Gastrocnemius medialis (tissue), 4 donors: ENCODE measurements around the gene PARD3B. TPM values are rescaled to one million over a fixed set of nuclear protein-coding genes. Genes with fewer than 3 reads are reported as not detected.
"Not testable (repeated sequence)": the region's sequence is repeated elsewhere in the genome, so short reads cannot be mapped to it uniquely, and the experiment has no call there.

ENCODE experiments used
- ATAC-seq, 2 donors: fragments of 150-250 bp; one replicate each; pipeline ENCODE4 v1.9.1; 2016
- DNase-seq, 2 donors: peaks; one replicate each; pipeline ENCODE4 v3.0.0-alpha.2; 2019
- H3K27ac ChIP-seq, 4 donors: fragments of 200-600 bp; sonication (generic); 1 replicate in 1 of 4; 2 replicates in 3 of 4; pipeline ENCODE4 v1.5.1; 2016 to 2018; ENCODE audit warnings: mild to moderate bottlenecking in 2 of 4, moderate library complexity in 1 of 4
- H3K27me3 ChIP-seq, 3 donors: fragments of 200-600 bp; sonication (generic) in 2 of 3; 1 replicate in 1 of 3; 2 replicates in 2 of 3; pipeline versions ENCODE4 v1.5.1 to v1.6.0; 2016 to 2019; ENCODE audit warnings: mild to moderate bottlenecking in 1 of 3, moderate library complexity in 1 of 3
- H3K36me3 ChIP-seq, 2 donors: fragments of 200-600 bp; sonication (generic) in 1 of 2; one replicate each; pipeline ENCODE4 v1.5.1; 2017 to 2018
- H3K4me1 ChIP-seq, 2 donors: fragments of 200-600 bp; sonication (generic) in 1 of 2; one replicate each; pipeline ENCODE4 v1.5.1; 2016 to 2017; ENCODE audit warnings: mild to moderate bottlenecking in 2 of 2
- H3K4me3 ChIP-seq, 4 donors: fragments of 200-600 bp; sonication (generic) in 3 of 4; 1 replicate in 1 of 4; 2 replicates in 3 of 4; pipeline ENCODE4 v1.5.1; 2016 to 2019; ENCODE audit warnings: mild to moderate bottlenecking in 2 of 4
- H3K9me3 ChIP-seq, 3 donors: fragments of 200-600 bp; sonication (generic) in 2 of 3; 1 replicate in 1 of 3; 2 replicates in 2 of 3; pipeline ENCODE4 v1.5.1; 2016 to 2019
- POLR2A ChIP-seq, 2 donors: fragments of 450-650 bp; IDR thresholded peaks; one replicate each; pipeline ENCODE4 v1.6.1; 2017; ENCODE audit warnings: antibody characterized with exemption in 2 of 2, mild to moderate bottlenecking in 2 of 2, moderate library complexity in 2 of 2
- in situ Hi-C, 4 donors: fragments of 200-750 bp; cut with MboI; loops; one replicate each; pipeline versions ENCODE4 v1.15.0 to v1.8.0; 2017; ENCODE audit warnings: low sequenced_read_pairs in 4 of 4
- intact Hi-C: fragments of 100-400 bp; cut with DNase I; formaldehyde crosslinking; loops from one replicate; pipeline ENCODE4 v1.15.1; 2023; ENCODE audit warnings: low total_unique reads
- total RNA-seq, 4 donors: library from RNA; depleted of rRNA; stranded (reverse); fragments of >200 nt; gene quantifications; one replicate each; pipeline versions ENCODE4 v1.1.0 to v1.2.3, GENCODE V29; 2016
- TF ChIP-seq, protein P1 (sequence below), 5 experiments: fragments of 450-650 bp in 3 of 5; fragments of 200-600 bp in 2 of 5; sonication (generic) in 2 of 5; IDR thresholded peaks in 4 of 5; conservative IDR thresholded peaks in 1 of 5; 1 replicate in 4 of 5; 2 replicates in 1 of 5; pipeline ENCODE4 v1.5.1; 2016 to 2019; ENCODE audit warnings: antibody characterized with exemption in 5 of 5, mild to moderate bottlenecking in 3 of 5, moderate library complexity in 3 of 5

The PARD3B gene
- total RNA-seq, 4 donors from 2014 or later: 2.2 to 15.5 (median 4.6) TPM

DNA sequence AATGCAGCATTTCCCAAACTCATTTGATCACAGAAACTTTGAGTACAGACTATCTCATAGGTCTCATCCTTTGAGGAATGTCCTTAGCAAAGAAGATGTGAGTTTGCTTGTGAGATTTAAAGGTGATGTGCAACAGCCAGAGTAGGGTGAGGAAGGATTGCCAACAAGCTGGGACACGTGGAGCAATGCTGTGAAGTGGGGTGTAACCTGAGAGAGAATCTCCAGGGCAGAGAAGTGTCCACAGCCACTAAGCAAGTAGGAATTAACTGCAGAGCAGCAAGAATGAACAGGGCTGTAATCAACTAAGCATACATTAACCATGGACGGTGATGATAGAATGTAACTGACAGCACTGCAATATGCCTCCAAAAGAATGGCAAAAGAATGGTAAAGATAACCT lies 667.1 kb downstream of the PARD3B start:
- Histone ChIP-seq H3K27me3 (no peaks in the 10 kb centered on the region), H3K27ac (no peak overlapping the region), H3K9me3 (no peaks in the 10 kb centered on the region), H3K36me3 (no peaks in the 10 kb centered on the region), H3K4me1 (no peaks in the 10 kb centered on the region), H3K4me3 (no peak overlapping the region)
- intact Hi-C loops: no loop called here
- TF ChIP-seq POLR2A (IDR thresholded peaks at IDR 0.05): no peak
- TF ChIP-seq, protein P1, sequence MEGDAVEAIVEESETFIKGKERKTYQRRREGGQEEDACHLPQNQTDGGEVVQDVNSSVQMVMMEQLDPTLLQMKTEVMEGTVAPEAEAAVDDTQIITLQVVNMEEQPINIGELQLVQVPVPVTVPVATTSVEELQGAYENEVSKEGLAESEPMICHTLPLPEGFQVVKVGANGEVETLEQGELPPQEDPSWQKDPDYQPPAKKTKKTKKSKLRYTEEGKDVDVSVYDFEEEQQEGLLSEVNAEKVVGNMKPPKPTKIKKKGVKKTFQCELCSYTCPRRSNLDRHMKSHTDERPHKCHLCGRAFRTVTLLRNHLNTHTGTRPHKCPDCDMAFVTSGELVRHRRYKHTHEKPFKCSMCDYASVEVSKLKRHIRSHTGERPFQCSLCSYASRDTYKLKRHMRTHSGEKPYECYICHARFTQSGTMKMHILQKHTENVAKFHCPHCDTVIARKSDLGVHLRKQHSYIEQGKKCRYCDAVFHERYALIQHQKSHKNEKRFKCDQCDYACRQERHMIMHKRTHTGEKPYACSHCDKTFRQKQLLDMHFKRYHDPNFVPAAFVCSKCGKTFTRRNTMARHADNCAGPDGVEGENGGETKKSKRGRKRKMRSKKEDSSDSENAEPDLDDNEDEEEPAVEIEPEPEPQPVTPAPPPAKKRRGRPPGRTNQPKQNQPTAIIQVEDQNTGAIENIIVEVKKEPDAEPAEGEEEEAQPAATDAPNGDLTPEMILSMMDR (IDR thresholded peaks at IDR 0.05 in 4 of 5, conservative IDR thresholded peaks at IDR 0.05 in 1 of 5): no peak
- ATAC-seq (no peak), DNase-seq (no peak)
- in situ Hi-C loops: no loop called here

DNA sequence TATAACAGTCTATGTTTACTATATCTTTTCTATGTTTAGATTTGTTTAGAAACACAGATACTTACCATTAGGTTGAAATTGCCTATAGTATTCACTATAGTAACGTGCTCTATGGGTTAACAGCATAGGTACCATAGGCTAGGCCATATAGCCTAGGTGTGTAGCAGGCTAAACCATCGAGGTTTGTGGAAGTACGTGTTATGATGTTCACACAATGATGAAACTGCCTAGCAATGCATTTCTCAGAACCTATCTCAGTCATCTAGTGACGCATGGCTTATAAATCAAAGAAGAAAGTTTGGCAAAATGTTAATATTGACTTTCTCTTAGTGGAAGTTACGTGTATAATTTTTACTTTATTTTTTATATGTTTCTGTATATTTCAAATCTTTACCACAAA lies 670.8 kb downstream of the PARD3B start:
- Histone ChIP-seq H3K36me3 (no peaks in the 10 kb centered on the region), H3K27me3 (no peaks in the 10 kb centered on the region), H3K4me3 (no peak overlapping the region), H3K4me1 (no peaks in the 10 kb centered on the region), H3K9me3 (no peaks in the 10 kb centered on the region), H3K27ac (no peak overlapping the region)
- no peak for DNase-seq
- ATAC-seq: no peak
- in situ Hi-C loops (no loop called here), intact Hi-C loops (no loop called here)
- no peak for TF ChIP-seq POLR2A (IDR thresholded peaks at IDR 0.05)
- TF ChIP-seq, protein P1 (IDR thresholded peaks at IDR 0.05 in 4 of 5, conservative IDR thresholded peaks at IDR 0.05 in 1 of 5): no peak

DNA sequence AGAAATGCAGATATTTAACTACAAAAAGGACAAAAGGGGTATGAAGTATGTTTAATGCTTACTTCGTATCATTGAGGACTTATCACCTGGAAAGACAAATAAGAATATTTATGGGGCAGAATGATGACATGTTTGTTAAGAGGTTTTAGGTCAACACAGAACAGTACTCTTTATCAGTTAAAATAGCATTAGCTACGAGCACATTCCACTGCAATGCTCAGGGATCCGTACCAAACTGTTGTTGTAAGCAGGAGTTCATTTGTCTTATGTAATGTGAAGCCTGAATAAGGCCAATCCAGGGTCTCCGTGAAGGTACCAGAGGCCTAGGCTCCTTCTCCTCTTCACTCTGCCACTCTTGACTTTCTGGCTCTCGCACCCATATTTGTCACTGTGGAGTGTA lies 671.3 kb downstream of the PARD3B start:
- in situ Hi-C loops (no loop called here), intact Hi-C loops (no loop called here)
- Histone ChIP-seq H3K27me3 (no peaks in the 10 kb centered on the region), H3K36me3 (no peaks in the 10 kb centered on the region), H3K4me3 (no peak overlapping the region), H3K4me1 (no peaks in the 10 kb centered on the region), H3K27ac (no peak overlapping the region), H3K9me3 (no peaks in the 10 kb centered on the region)
- no peak for ATAC-seq
- no peak for DNase-seq
- no peak for TF ChIP-seq POLR2A (IDR thresholded peaks at IDR 0.05)
- TF ChIP-seq, protein P1 (IDR thresholded peaks at IDR 0.05 in 4 of 5, conservative IDR thresholded peaks at IDR 0.05 in 1 of 5): no peak

DNA sequence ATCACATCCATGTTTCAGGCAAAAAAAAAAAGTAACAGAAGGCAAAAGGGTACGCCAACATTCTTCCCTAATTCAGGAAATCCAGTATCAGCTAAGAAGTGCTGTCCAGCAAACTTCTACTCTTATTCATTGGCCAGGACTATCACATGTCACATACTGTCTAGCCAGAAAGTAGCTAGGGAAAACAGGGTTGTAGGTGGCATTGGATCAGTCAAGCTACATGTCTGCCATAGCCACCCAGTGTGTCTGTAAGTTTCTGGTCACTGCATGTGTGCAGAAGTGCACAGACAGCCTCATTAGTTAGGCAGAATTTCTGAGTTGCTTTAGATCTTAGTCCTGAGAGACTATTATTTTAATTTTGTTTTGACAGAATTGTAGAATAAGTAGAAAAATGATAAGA lies 671.7 kb downstream of the PARD3B start:
- intact Hi-C loops: no loop called here
- Histone ChIP-seq H3K27ac (no peak overlapping the region), H3K9me3 (no peaks in the 10 kb centered on the region), H3K4me3 (no peak overlapping the region), H3K4me1 (no peaks in the 10 kb centered on the region), H3K27me3 (no peaks in the 10 kb centered on the region), H3K36me3 (no peaks in the 10 kb centered on the region)
- ATAC-seq (no peak), DNase-seq (no peak)
- TF ChIP-seq, protein P1 (IDR thresholded peaks at IDR 0.05 in 4 of 5, conservative IDR thresholded peaks at IDR 0.05 in 1 of 5): no peak
- no peak for TF ChIP-seq POLR2A (IDR thresholded peaks at IDR 0.05)
- in situ Hi-C loops: no loop called here

DNA sequence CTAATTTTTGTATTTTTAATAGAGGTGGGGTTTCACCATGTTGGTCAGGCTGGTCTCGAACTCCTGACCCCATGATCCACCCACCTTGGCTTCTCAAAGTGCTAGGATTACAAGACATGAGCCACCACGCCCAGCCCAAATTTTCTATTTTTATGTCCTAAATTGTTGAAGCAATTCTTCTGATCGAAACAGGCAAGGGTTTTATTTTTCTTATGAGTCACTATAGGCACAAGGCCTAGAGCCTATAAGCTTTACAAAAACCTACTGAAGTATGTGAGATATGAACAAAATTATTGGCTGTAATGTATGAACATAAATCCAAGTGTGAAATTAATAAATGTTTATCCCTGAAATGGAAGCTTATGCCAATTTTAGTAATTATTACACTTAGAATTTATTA lies 672.8 kb downstream of the PARD3B start:
- H3K4me3 ChIP-seq: no peak overlapping the region
- no peaks in the 10 kb centered on the region for H3K4me1 ChIP-seq
- in situ Hi-C loops: no loop called here
- H3K27me3 ChIP-seq: no peaks in the 10 kb centered on the region
- DNase-seq (no peak), ATAC-seq (no peak)
- no peaks in the 10 kb centered on the region for H3K36me3 ChIP-seq
- intact Hi-C loops: no loop called here
- no peak overlapping the region for H3K27ac ChIP-seq
- no peak for TF ChIP-seq POLR2A (IDR thresholded peaks at IDR 0.05)
- TF ChIP-seq, protein P1 (IDR thresholded peaks at IDR 0.05 in 4 of 5, conservative IDR thresholded peaks at IDR 0.05 in 1 of 5): no peak
- no peaks in the 10 kb centered on the region for H3K9me3 ChIP-seq

DNA sequence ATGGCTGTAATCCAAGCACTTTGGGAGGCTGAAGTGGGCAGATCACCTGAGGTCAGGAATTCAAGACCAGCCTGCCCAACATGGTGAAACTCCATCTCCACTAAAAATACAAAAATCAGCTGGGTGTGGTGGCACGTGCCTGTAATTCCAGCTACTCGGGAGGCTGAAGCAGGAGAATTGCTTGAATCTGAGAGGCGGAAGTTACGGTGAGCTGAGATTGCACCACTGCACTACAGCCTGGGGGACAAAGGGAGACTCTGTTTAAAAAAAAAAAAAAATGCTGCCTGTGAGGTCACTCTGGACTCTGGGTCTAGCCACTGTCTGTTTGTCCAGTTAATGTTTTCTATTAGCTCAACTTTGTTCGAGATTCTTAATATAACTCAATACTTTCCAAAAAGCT lies 673.5 kb downstream of the PARD3B start:
- H3K27me3 ChIP-seq, H3K36me3 ChIP-seq, H3K4me3 ChIP-seq, H3K9me3 ChIP-seq, ATAC-seq, H3K4me1 ChIP-seq, DNase-seq, H3K27ac ChIP-seq, in situ Hi-C loops, intact Hi-C loops: not testable (repeated sequence)
